ENCODE data around the gene CD300A. TPM values are rescaled to one million over a fixed set of nuclear protein-coding genes. Genes with fewer than 3 reads are reported as not detected.

Gene CD300A
- 10 to 100 TPM in 1 of 2 experiments, 1 to 10 TPM in 1; 2.0 to 15.8 TPM for total RNA-seq

GRCh38 chr17:74466111-74466827 lies at the start of gene CD300A:
CD300A (plus strand) TSS chr17:74466634; CDS start chr17:74466704, 70 bp downstream.
- Mint-ChIP-seq H3K9me3 (ENCODE audit: low read depth) (no peaks in the 10 kb centered on the region), H3K27ac (peak within 1 kb of the TSS; percentile 71), H3K4me3 (no peak within 1 kb of the TSS), H3K27me3 (peaks cover 4% of the 10 kb centered on the region), H3K4me1 (peaks cover 19% of the 10 kb centered on the region), H3K36me3 (peaks cover 9% of the 10 kb centered on the region)
- peak; percentile 5 for ATAC-seq
- DNase-seq = no peak
- CTCF ChIA-PET = interaction anchor here (0.6 to 1.3 kb wide), 2 partner anchors 9 to 12 kb away, joined by 3 to 7 read pairs; no protein-coding TSS in a partner anchor

DNA sequence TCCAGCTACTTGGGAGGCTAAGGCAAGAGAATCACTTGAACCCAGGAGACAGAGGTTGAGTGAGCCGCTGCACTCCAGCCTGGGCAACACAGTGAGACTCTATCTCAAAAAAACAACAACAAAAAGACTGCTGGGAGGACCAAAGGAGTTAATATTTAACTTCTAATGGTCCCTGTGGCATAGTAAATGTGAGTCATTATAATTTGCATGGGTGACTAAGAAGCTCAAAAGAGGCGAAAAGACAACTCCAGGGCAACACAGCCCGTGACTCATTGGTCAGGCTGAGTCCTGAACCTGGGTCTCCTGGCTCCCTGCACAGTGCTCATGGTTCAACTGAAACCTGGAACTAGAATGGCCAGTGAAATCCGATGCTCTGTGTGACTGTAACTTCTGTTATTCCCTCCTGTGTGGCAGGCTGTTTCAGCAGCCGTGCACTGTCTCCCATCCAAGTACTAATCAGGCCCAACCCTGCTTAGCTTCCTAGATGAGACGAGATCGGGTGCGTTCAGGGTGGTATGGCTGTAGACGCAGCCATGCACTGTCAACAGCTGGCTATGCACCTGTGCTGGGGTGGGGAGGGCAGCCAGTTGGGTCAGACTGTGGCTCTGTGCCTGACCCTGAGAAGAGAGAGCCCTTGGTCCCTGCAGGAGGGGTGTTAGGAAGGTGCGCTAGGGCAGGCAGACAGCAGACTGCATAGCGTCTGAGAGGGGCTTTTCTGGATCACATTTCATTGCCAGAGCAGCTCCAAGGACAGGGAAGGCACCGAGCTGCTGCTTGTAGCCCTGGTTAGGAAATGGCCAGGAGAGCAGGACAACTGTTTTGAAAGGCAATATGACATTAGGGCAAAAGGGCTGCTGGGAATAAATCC lies 49.0 kb upstream of the CD300A start:
- H3K36me3 Mint-ChIP-seq = no peaks in the 10 kb centered on the region
- CTCF ChIA-PET = interaction anchor here (1.4 kb wide), 1 partner anchor 38 kb away, joined by 3 read pairs; no protein-coding TSS in a partner anchor
- H3K4me1 Mint-ChIP-seq = no peaks in the 10 kb centered on the region
- ATAC-seq (no peak), DNase-seq (no peak)
- no peak overlapping the region for H3K27ac Mint-ChIP-seq
- peaks cover 11% of the 10 kb centered on the region for H3K27me3 Mint-ChIP-seq
- H3K9me3 Mint-ChIP-seq (ENCODE audit: low read depth) = no peaks in the 10 kb centered on the region
- H3K4me3 Mint-ChIP-seq = no peak overlapping the region

DNA sequence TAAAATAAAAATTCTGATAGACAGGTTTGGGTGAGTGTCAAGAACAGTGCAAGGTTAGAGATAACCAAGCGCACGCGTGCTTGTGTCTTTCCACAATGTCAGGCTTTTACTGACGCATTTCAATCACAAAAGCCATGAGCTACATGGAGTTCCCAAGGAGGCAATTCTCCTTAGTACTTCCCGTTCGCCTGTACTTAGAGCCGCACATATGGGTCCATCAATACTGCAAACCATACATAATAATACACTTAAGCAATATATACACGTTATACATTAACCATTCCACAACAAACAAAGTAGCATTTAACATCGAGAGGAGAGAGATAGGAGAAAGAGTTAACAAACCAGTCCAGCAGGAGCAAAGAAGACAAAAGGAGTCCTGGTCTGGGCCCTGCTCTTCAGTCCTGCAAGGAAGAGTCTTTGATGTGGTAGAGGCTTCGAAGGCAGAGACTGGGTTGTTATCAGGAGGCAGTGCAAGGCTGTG lies 46.5 kb upstream of the CD300A start:
- no peak for ATAC-seq
- CTCF ChIA-PET = no interaction called here
- H3K9me3 Mint-ChIP-seq (ENCODE audit: low read depth) = no peaks in the 10 kb centered on the region
- H3K36me3 Mint-ChIP-seq = no peaks in the 10 kb centered on the region
- H3K4me3 Mint-ChIP-seq = no peak overlapping the region
- no peak overlapping the region for H3K27ac Mint-ChIP-seq
- H3K4me1 Mint-ChIP-seq = no peaks in the 10 kb centered on the region
- H3K27me3 Mint-ChIP-seq = peaks cover 20% of the 10 kb centered on the region
- DNase-seq = no peak

DNA sequence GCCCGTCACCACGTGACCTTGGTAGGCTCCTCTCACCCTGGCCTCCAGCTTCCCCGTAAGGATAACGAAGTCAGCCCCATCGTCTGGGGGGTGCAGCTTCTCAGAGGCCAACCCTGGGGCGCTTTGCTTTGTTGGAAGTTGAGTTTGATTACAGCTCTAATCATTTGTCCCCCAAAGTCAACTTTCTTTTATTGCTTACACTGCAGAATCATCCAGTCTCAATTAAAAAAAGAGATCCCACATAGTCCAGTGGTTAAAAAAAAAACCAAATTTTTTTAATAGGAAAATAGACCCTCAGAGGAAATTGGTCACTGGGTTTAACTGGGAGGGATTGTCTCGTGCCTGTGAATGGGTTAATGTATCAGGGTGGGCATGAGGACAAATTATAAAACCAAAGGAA lies 42.3 kb upstream of the CD300A start:
- Mint-ChIP-seq H3K4me1 (no peaks in the 10 kb centered on the region), H3K36me3 (no peaks in the 10 kb centered on the region)
- DNase-seq = no peak

DNA sequence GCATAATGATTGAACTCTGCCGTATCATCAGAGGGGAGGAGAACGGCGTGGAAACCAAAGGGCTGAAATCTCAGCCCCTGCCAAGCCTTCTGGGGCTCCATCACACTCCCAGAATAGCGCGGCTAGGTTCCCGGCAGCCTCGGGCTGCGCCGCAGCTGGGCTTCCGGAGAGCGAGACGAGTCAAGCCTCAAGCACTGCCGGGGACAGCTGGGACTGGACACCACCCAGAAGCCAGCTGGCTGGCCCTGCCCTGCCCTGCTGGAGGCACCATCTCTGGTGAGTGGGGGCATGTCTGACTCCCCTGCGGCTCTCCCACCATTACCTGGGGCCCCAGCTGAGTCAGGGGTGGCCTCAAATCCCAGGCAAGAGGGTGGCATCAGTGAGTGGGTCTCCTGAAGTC lies 41.8 kb upstream of the CD300A start:
- no peak for ATAC-seq
- Mint-ChIP-seq H3K36me3 (no peaks in the 10 kb centered on the region), H3K4me3 (no peak overlapping the region), H3K9me3 (ENCODE audit: low read depth) (no peaks in the 10 kb centered on the region), H3K27me3 (peaks cover 41% of the 10 kb centered on the region), H3K27ac (no peak overlapping the region), H3K4me1 (no peaks in the 10 kb centered on the region)
- CTCF ChIA-PET = interaction anchor here (0.7 to 2.4 kb wide), 3 partner anchors 13 to 56 kb away, joined by 3 to 7 read pairs (median 4); no protein-coding TSS in a partner anchor
- DNase-seq = no peak

More for the DNA sequence above, 42.3 kb upstream of the CD300A start:
- ATAC-seq = no peak
- H3K4me3 Mint-ChIP-seq = no peak overlapping the region
- peaks cover 36% of the 10 kb centered on the region for H3K27me3 Mint-ChIP-seq
- CTCF ChIA-PET = interaction anchor here (2.4 kb wide), 1 partner anchor 14 kb away, joined by 7 read pairs; no protein-coding TSS in a partner anchor
- H3K9me3 Mint-ChIP-seq (ENCODE audit: low read depth) = no peaks in the 10 kb centered on the region
- no peak overlapping the region for H3K27ac Mint-ChIP-seq

- Mint-ChIP-seq H3K4me3 (no peak overlapping the region), H3K9me3 (ENCODE audit: low read depth) (no peaks in the 10 kb centered on the region), H3K27me3 (peaks cover 56% of the 10 kb centered on the region), H3K27ac (no peak overlapping the region), H3K36me3 (no peaks in the 10 kb centered on the region), H3K4me1 (peaks cover 8% of the 10 kb centered on the region)
- ATAC-seq (no peak), DNase-seq (no peak)
- CTCF ChIA-PET = no interaction called here
Measured at GRCh38 chr17:74426551-74427047, 39.8 kb upstream of the CD300A start.

DNA sequence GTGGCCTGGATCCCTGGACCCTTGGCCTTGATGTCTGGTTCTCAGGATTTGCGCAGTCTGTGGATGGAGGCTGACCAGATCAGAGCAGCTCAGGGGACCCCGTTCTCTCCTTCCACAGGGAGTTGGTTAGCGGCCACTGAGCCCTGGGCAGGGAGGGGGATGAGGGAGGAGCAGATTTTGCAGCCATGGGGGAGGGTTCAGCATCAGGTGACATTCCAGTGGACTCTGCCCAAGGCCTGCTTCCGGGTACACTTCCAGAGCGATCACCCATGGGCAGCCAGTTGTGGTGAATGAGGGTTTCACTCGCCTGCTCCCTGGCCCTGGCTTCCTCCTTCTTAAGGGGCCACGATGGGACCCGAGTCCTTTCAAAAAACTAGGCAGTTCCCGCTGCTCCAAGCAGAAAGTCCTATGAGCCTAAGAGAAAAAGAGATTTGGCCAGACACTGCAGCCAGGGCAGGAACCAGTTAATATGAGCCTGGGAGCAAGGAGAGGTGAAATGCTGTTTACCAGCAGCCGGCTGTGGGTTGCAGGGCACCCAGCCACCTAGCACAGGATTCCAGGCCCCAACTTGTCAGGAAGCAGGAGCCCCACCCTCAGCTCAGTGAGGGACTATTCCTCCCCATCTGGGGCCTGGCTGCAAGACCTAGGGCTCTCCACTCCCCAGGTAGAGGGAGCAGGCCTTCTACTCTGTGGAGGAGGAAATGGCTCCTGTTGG lies 39.2 kb upstream of the CD300A start:
- DNase-seq (no peak), ATAC-seq (no peak)
- H3K27ac Mint-ChIP-seq = no peak overlapping the region
- peaks cover 10% of the 10 kb centered on the region for H3K4me1 Mint-ChIP-seq
- no peaks in the 10 kb centered on the region for H3K9me3 Mint-ChIP-seq (ENCODE audit: low read depth)
- CTCF ChIA-PET = no interaction called here
- H3K4me3 Mint-ChIP-seq = no peak overlapping the region
- no peaks in the 10 kb centered on the region for H3K36me3 Mint-ChIP-seq
- H3K27me3 Mint-ChIP-seq = peaks cover 61% of the 10 kb centered on the region

DNA sequence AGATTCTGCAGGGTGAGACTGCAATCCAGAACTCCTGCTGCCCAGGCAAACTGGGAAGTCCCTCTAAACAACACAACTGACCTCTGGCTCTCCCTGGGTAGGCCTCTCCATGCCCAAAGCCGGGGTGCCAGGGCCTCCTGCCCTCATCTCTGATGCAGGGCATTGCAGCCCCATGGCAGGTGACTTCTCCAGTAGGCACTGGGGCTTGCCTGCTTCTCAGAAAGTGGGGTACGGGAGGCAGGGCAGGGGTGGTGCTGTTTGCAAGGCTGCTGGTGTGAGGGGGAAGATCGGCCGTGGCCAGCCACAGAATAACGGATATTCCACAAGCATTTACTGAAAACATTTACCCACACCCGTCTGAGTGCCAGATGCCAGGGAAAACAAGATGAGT lies 38.7 kb upstream of the CD300A start:
- no peak for ATAC-seq
- Mint-ChIP-seq H3K36me3 (no peaks in the 10 kb centered on the region), H3K4me3 (no peak overlapping the region), H3K4me1 (peaks cover 10% of the 10 kb centered on the region), H3K27me3 (peaks cover 59% of the 10 kb centered on the region), H3K27ac (no peak overlapping the region), H3K9me3 (ENCODE audit: low read depth) (no peaks in the 10 kb centered on the region)
- CTCF ChIA-PET = no interaction called here
- no peak for DNase-seq

DNA sequence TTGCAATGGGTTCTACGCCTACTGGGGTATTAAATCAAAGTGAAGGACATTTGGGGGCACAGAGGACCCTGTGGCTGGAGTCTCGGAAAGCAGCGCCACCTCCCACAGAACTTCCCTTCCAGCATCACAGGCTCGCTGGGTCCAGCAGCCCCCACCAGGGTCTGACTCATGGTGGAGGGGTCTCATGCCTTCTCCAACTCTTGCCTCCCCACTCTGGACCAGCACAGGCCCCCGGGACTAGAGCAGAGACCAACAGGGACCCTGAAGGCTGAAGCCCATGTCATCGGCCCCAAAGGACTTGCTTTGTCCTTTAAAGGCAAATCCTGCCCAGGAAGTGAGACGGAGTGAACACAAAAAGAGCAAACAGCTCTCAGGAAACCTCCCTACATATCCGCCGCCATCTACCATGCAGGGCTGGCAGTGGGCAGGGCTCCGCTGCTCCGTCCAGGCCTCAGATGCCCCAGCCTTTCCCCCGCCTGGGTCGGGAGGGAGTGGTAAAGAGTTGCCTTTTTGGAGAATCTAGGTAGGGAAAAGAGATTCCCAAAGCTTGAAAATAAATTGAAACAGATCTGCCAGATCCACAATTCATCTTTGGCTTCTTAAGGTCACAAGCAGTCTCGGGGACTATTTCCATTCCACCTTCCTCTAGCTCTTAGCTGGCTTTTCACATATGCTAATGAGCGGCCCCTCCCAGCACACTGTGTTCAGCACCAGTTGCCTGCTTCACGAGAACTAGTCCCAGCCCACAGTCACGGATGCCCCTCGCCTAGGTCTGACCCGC lies 36.6 kb upstream of the CD300A start:
- H3K27ac Mint-ChIP-seq = no peak overlapping the region
- CTCF ChIA-PET = interaction anchor here (1.0 to 1.8 kb wide), 2 partner anchors 22 to 51 kb away, joined by 3 to 4 read pairs; no protein-coding TSS in a partner anchor
- H3K36me3 Mint-ChIP-seq = no peaks in the 10 kb centered on the region
- peaks cover 68% of the 10 kb centered on the region for H3K27me3 Mint-ChIP-seq
- H3K9me3 Mint-ChIP-seq (ENCODE audit: low read depth) = no peaks in the 10 kb centered on the region
- DNase-seq (no peak), ATAC-seq (no peak)
- H3K4me3 Mint-ChIP-seq = no peak overlapping the region
- peaks cover 10% of the 10 kb centered on the region for H3K4me1 Mint-ChIP-seq

GRCh38 chr17:74430385-74430705 lies 36.1 kb upstream of the CD300A start:
- DNase-seq = no peak
- Mint-ChIP-seq H3K4me3 (no peak overlapping the region), H3K36me3 (no peaks in the 10 kb centered on the region), H3K27me3 (peaks cover 66% of the 10 kb centered on the region), H3K27ac (no peak overlapping the region), H3K9me3 (ENCODE audit: low read depth) (no peaks in the 10 kb centered on the region), H3K4me1 (peaks cover 10% of the 10 kb centered on the region)
- CTCF ChIA-PET = interaction anchor here (1.0 to 1.8 kb wide), 2 partner anchors 22 to 51 kb away, joined by 3 to 4 read pairs; no protein-coding TSS in a partner anchor
- no peak for ATAC-seq

- H3K27me3 Mint-ChIP-seq = peaks cover 68% of the 10 kb centered on the region
Measured at GRCh38 chr17:74430706-74431567, 35.5 kb upstream of the CD300A start.

More at GRCh38 chr17:74430706-74431567, 35.5 kb upstream of the CD300A start:
- H3K4me1 Mint-ChIP-seq = peaks cover 10% of the 10 kb centered on the region
- H3K36me3 Mint-ChIP-seq = no peaks in the 10 kb centered on the region
- no peak overlapping the region for H3K4me3 Mint-ChIP-seq
- H3K27ac Mint-ChIP-seq = no peak overlapping the region
- CTCF ChIA-PET = interaction anchor here (1.0 to 1.8 kb wide), 2 partner anchors 21 to 52 kb away, joined by 3 to 4 read pairs; no protein-coding TSS in a partner anchor
- ATAC-seq (no peak), DNase-seq (no peak)
- no peaks in the 10 kb centered on the region for H3K9me3 Mint-ChIP-seq (ENCODE audit: low read depth)

Data from activated CD8-positive, alpha-beta memory T cell treated with anti-CD3 and anti-CD28 coated beads, Interleukin-2, amount 10 ng/mL, durations not matched to agents 7 days and 5 days (primary cell).